Measurements from ENCODE around the gene SKP1. TPM values are rescaled to one million over a fixed set of nuclear protein-coding genes. Genes with fewer than 3 reads are reported as not detected.

Gene SKP1
- total and polyA plus RNA-seq, 9 of the 15 experiments (the other 6 are each of a cell fraction or from before 2014, with no cell fraction given), result 301 to 2,109 (median 639) TPM

DNA sequence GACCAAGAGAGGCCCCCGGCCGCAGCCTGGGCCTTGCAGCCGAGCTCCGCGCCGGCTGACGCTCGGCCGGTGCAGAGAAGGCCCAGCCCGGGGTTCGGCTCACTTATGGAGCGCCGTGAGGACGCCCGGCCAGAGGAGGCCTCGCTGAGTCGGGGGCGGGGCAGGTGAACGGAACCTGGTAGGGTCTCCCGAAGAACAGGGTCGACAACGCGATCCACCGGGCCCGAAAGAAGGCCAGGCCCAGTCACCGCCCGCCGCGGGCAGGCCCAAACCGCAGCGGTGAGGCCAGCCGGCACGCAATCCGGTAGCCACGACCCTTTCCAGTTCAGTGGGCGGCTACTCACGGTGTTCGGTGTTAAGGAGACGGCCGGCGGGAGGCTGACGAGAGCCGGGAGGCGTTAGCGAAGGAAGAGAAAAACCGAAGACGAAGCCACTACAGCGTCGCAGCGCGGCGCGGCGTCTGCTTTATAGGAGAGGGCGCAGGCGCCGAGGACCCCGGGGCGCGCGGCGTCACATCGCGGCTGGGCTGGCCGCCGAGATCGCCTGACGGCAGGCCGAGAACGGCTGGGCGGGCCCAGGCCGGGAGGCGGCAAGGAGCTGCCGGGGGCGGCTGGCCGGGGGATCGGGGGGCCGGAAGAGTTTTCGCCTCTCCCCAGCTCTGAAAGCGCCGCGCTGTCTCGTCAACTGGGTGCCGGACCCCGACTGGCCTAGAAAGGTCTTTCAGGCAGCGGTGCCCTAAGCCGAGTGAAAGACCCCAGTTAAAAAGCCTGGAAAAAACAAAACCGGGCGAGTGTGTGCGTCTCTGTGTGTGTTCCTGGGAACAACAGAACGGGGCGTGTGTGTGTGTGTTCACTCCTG, at the start of gene SKP1 (continued):
- peak; percentile 54; the same call in 1 of the 2 replicates for TF ChIP-seq ZBTB17 (CRISPR knock-in tag; IDR thresholded peaks at IDR 0.05)
- TF ChIP-seq ZNF444 (CRISPR knock-in tag; IDR thresholded peaks at IDR 0.05), result no peak
- TF ChIP-seq CTBP1 (IDR thresholded peaks at IDR 0.05; ENCODE audit: borderline replicate concordance), result no peak; the same call in 1 of the 2 replicates
- TF ChIP-seq, protein P1, sequence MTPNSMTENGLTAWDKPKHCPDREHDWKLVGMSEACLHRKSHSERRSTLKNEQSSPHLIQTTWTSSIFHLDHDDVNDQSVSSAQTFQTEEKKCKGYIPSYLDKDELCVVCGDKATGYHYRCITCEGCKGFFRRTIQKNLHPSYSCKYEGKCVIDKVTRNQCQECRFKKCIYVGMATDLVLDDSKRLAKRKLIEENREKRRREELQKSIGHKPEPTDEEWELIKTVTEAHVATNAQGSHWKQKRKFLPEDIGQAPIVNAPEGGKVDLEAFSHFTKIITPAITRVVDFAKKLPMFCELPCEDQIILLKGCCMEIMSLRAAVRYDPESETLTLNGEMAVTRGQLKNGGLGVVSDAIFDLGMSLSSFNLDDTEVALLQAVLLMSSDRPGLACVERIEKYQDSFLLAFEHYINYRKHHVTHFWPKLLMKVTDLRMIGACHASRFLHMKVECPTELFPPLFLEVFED (CRISPR knock-in tag; conservative IDR thresholded peaks at IDR 0.05), result no peak
- TF ChIP-seq ZKSCAN3 (CRISPR knock-in tag; IDR thresholded peaks at IDR 0.05), result no peak
- no peak for TF ChIP-seq ZNF239 (CRISPR knock-in tag; IDR thresholded peaks at IDR 0.05)
- TF ChIP-seq, protein P2, sequence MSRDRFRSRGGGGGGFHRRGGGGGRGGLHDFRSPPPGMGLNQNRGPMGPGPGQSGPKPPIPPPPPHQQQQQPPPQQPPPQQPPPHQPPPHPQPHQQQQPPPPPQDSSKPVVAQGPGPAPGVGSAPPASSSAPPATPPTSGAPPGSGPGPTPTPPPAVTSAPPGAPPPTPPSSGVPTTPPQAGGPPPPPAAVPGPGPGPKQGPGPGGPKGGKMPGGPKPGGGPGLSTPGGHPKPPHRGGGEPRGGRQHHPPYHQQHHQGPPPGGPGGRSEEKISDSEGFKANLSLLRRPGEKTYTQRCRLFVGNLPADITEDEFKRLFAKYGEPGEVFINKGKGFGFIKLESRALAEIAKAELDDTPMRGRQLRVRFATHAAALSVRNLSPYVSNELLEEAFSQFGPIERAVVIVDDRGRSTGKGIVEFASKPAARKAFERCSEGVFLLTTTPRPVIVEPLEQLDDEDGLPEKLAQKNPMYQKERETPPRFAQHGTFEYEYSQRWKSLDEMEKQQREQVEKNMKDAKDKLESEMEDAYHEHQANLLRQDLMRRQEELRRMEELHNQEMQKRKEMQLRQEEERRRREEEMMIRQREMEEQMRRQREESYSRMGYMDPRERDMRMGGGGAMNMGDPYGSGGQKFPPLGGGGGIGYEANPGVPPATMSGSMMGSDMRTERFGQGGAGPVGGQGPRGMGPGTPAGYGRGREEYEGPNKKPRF (IDR thresholded peaks at IDR 0.05; ENCODE audit: low read depth, low read length), result no peak
- TF ChIP-seq, protein P3, sequence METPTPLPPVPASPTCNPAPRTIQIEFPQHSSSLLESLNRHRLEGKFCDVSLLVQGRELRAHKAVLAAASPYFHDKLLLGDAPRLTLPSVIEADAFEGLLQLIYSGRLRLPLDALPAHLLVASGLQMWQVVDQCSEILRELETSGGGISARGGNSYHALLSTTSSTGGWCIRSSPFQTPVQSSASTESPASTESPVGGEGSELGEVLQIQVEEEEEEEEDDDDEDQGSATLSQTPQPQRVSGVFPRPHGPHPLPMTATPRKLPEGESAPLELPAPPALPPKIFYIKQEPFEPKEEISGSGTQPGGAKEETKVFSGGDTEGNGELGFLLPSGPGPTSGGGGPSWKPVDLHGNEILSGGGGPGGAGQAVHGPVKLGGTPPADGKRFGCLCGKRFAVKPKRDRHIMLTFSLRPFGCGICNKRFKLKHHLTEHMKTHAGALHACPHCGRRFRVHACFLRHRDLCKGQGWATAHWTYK (CRISPR knock-in tag; IDR thresholded peaks at IDR 0.05), result peak; percentile 85; the same call in 1 of the 2 replicates
- peak; percentile 59 to 69; a peak in 3 of 4 replicates for TF ChIP-seq SIN3A (IDR thresholded peaks at IDR 0.05; ENCODE audit: borderline replicate concordance in 2 of 2, control insufficient read depth in 1 of 2, low read depth in 2 of 2, low read length in 2 of 2)
- no peak for TF ChIP-seq CREBBP (IDR thresholded peaks at IDR 0.05; ENCODE audit: low read depth, low read length)
- TF ChIP-seq, protein P4, sequence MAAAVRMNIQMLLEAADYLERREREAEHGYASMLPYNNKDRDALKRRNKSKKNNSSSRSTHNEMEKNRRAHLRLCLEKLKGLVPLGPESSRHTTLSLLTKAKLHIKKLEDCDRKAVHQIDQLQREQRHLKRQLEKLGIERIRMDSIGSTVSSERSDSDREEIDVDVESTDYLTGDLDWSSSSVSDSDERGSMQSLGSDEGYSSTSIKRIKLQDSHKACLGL (CRISPR knock-in tag; IDR thresholded peaks at IDR 0.05; ENCODE audit: borderline replicate concordance, poor library complexity, severe bottlenecking), result no peak
- no peak for TF ChIP-seq STAT5A (IDR thresholded peaks at IDR 0.05; ENCODE audit: borderline replicate concordance, low read length)
- TF ChIP-seq ZBED1 (IDR thresholded peaks at IDR 0.05), result peak; percentile 51; the same call in 1 of the 2 replicates
- TF ChIP-seq ZNF41 (CRISPR knock-in tag; conservative IDR thresholded peaks at IDR 0.05), result no peak
- peak; percentile 58; the same call in 1 of the 2 replicates for TF ChIP-seq ESRRA (IDR thresholded peaks at IDR 0.05; ENCODE audit: borderline replicate concordance, low read depth)
- TF ChIP-seq TEAD1 (CRISPR knock-in tag; IDR thresholded peaks at IDR 0.05), result peak in 1 of 2 experiments; percentile 74; a peak in 1 of 4 replicates
- peak; percentile 56 for TF ChIP-seq SMAD4 (CRISPR knock-in tag; conservative IDR thresholded peaks at IDR 0.05)
- no peak for TF ChIP-seq ZNF77 (CRISPR knock-in tag; IDR thresholded peaks at IDR 0.05)
- TF ChIP-seq ZNF695 (CRISPR knock-in tag; IDR thresholded peaks at IDR 0.05), result no peak
- TF ChIP-seq IFI16 (CRISPR knock-in tag; IDR thresholded peaks at IDR 0.05), result no peak
- no peak for TF ChIP-seq RBM15 (IDR thresholded peaks at IDR 0.05; ENCODE audit: insufficient read depth, low read length)
- no peak for TF ChIP-seq KLF16 (IDR thresholded peaks at IDR 0.05)

Measured in K562 (cell line).